Nephron progenitor cell (in vitro differentiated cells): ENCODE results near the gene OSGIN1.

Experiments used
- DNase-seq: peaks from one replicate; pipeline ENCODE4 v3.0.0; 2021
- H3K27ac Mint-ChIP-seq: 2 replicates; pipeline ENCODE4 v1.8.0; 2021; ENCODE audit warnings: mild to moderate bottlenecking, moderate library complexity, mixed read lengths
- H3K27me3 Mint-ChIP-seq: 2 replicates; pipeline ENCODE4 v1.8.0; 2021; ENCODE audit warnings: mild to moderate bottlenecking, low read depth, mixed read lengths; ENCODE audit not compliant: poor library complexity
- H3K36me3 Mint-ChIP-seq: 2 replicates; pipeline ENCODE4 v1.8.0; 2021; ENCODE audit warnings: low read depth, mixed read lengths
- H3K4me1 Mint-ChIP-seq: 2 replicates; pipeline ENCODE4 v1.8.0; 2021; ENCODE audit warnings: mixed read lengths
- H3K4me3 Mint-ChIP-seq: 2 replicates; pipeline ENCODE4 v1.8.0; 2021; ENCODE audit warnings: mild to moderate bottlenecking, moderate library complexity, mixed read lengths
- H3K9me3 Mint-ChIP-seq: 2 replicates; pipeline ENCODE4 v1.8.0; 2021; ENCODE audit warnings: mild to moderate bottlenecking, moderate library complexity, mixed read lengths
- CTCF ChIP-seq: fragments of 200-600 bp; sonication (generic); IDR thresholded peaks from 2 replicates; pipeline ENCODE4 v1.5.0; 2021; ENCODE audit warnings: antibody characterized with exemption

OSGIN1 gene

GRCh38 chr16:83915491-83915890 lies 37.5 kb upstream of the OSGIN1 start:
- peaks cover 43% of the 10 kb centered on the region for H3K4me1 Mint-ChIP-seq
- H3K9me3 Mint-ChIP-seq: no peaks in the 10 kb centered on the region
- no peak for TF ChIP-seq CTCF
- no peak overlapping the region for H3K4me3 Mint-ChIP-seq
- H3K27me3 Mint-ChIP-seq: no peaks in the 10 kb centered on the region
- peaks cover 78% of the 10 kb centered on the region for H3K36me3 Mint-ChIP-seq
- no peak for DNase-seq
- H3K27ac Mint-ChIP-seq: no peak overlapping the region

GRCh38 chr16:83917152-83918120 lies 35.6 kb upstream of the OSGIN1 start:
- no peak for DNase-seq
- no peak overlapping the region for H3K27ac Mint-ChIP-seq
- peaks cover 34% of the 10 kb centered on the region for H3K4me1 Mint-ChIP-seq
- H3K27me3 Mint-ChIP-seq: no peaks in the 10 kb centered on the region
- H3K4me3 Mint-ChIP-seq: no peak overlapping the region
- H3K9me3 Mint-ChIP-seq: no peaks in the 10 kb centered on the region
- H3K36me3 Mint-ChIP-seq: peaks cover 74% of the 10 kb centered on the region
- no peak for TF ChIP-seq CTCF

DNA sequence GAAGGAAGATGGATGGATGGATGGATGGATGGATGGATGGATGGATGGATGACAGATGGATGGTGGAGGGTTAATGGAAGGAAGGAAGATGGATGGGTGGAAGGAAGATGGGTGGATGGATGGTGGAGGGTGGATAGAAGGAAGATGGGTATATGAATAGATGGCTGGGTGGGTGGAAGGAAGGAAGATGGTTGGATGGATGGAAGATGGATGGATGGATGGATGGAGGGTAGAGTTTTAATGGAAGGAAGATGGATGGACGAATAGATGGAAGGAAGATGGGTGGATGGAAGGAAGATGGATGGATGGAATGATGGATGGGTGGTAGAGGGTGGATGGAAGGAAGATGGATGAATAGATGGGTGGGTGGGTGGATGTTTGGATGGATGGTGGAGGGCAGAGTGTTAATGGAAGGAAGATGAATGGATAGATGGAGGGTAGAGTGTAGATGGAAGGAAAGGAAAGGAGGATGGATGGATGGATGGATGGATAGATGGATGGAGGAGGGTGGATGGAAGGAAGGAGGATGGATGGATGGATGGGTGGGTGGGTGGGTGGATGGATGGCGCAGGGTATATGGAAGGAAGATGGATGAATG lies 32.0 kb upstream of the OSGIN1 start:
- Mint-ChIP-seq H3K4me1 (peaks cover 40% of the 10 kb centered on the region), H3K4me3 (no peak overlapping the region)
- TF ChIP-seq CTCF: no peak

DNA sequence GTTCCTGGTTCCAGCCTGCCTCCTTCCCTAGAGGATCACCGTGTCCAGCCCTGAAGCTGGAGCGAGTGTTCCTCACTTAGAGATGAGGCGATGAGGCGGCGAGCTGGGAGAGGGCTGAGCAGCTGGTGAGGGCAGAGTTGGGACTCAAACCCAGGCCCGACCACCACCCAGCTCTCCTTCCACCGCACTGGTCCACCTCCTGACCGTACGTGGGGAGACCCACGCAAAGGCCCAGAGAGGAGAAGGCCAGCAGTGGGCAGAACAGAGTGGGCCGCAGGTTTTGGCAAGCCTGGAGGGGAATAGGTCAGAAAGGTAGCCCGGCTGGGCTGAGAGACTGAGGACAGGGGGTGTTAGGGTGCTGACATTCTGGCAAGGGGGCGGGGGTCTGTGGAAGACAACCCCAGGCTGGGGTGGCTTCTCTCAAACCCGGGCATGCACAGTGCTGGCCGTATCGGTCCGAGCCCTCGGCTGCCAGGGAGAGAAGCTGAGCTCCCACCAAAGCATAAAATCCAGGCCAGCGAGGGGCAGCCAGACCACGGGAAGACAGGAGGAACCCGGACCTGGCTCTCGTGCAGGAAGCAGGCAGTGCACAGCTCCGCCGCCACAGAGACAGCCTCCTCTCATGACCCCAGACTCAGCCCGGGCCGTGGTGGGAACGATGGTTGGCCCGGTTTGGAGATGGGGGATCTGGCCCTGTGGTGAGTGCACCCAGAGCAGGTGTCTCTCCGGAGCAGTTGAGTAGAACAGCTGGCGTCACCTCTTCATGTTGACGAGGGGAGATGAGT lies 29.3 kb upstream of the OSGIN1 start:
- H3K27me3 Mint-ChIP-seq: peaks cover 14% of the 10 kb centered on the region
- peak overlapping the region; percentile 57 for H3K27ac Mint-ChIP-seq
- H3K9me3 Mint-ChIP-seq: no peaks in the 10 kb centered on the region
- peaks cover 51% of the 10 kb centered on the region for H3K4me1 Mint-ChIP-seq
- TF ChIP-seq CTCF: no peak
- peaks cover 22% of the 10 kb centered on the region for H3K36me3 Mint-ChIP-seq
- DNase-seq: no peak
- no peak overlapping the region for H3K4me3 Mint-ChIP-seq

More for the DNA sequence above, 32.0 kb upstream of the OSGIN1 start:
- Mint-ChIP-seq H3K9me3 (no peaks in the 10 kb centered on the region), H3K36me3 (peaks cover 46% of the 10 kb centered on the region), H3K27me3 (no peaks in the 10 kb centered on the region), H3K27ac (peak overlapping the region; percentile 30)
- DNase-seq: no peak

GRCh38 chr16:83924686-83925085 lies 28.4 kb upstream of the OSGIN1 start:
- H3K27me3 Mint-ChIP-seq: peaks cover 14% of the 10 kb centered on the region
- H3K4me3 Mint-ChIP-seq: no peak overlapping the region
- no peaks in the 10 kb centered on the region for H3K9me3 Mint-ChIP-seq
- peaks cover 53% of the 10 kb centered on the region for H3K4me1 Mint-ChIP-seq
- H3K36me3 Mint-ChIP-seq: peaks cover 13% of the 10 kb centered on the region
- no peak for DNase-seq
- no peak for TF ChIP-seq CTCF
- H3K27ac Mint-ChIP-seq: no peak overlapping the region
